ENCODE data around the gene PGA3. TPM values are rescaled to one million over a fixed set of nuclear protein-coding genes. Genes with fewer than 3 reads are reported as not detected.
"Not testable (repeated sequence)": the region's sequence is repeated elsewhere in the genome, so short reads cannot be mapped to it uniquely, and the experiment has no call there.

The PGA3 gene
- total RNA-seq: 1 to 10 TPM in 1 of 2 donors, under 1 TPM in 1; 0.97 to 3.6 TPM
- long read RNA-seq, partial matches to known transcripts: 1 of 1 reads
- long read RNA-seq, other reads (novel, unspliced or antisense): 0 of 1 reads

DNA sequence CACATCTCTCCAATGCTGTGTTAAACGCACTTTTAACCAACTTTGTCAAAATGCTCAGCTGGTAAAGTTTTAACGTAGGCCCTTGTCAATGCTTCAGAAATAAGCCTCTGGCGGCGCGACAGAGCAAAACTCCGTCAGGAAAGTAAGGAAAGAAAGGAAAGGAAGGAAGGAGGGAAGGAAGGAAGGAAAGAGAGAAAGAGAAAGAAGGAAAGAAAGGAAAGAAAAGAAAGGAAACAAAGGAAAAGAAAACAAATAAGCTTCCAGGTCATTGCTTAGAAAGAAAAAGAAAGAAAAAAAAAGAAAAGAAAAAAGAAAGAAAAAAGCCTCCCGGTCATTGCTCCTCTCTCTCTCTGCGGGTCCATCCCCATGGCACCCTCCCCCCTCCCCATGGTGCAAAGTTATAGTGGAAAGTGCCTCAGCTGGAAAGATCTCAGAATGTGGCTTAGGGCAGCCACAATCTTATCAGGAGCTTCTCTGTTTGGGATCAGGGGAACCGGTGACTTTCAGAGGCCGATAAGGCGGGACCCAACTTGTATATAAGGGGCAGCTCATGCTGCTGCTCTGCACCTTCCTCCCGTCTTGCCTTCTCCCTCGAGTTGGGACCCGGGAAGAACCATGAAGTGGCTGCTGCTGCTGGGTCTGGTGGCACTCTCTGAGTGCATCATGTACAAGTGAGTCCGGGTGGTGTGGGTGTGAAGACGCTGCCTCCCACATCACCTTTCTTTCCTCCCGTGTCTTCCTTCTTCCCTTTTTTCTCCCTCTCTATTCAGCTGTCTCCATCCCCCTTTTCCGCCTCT, at the start of gene PGA3:
Gene PGA3, plus strand, starts transcription at position 566 of the 797 bp plus-strand sequence. Its CDS starts 50 bp downstream, at position 616.
- ATAC-seq; intact Hi-C loops (cut with DNase I); DNase-seq: not testable (repeated sequence)

DNA sequence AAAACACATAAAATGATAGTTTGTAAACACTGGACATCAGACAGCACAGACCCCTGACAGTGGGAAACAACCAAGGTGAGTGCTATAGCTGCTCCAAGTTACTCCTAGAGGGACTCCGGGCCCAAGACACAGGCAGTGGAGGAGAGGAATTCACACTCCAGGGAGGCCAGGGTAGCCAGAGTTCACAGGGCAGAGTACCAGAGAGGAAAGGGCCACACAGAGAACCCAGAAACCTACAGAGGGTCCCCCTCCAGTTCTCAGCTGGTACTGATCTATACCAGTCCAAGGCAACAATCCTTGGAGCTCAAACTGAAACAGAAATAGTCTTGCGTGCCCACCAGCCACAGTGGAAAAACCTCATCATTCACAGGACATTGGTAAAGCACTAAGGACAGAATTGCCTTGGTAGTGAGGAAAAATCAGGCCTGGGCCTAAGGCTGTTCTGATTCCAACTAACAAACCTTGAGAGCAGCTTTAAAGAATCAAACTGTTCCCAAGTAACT, 49.7 kb upstream of the PGA3 start:
- DNase-seq (no peak), ATAC-seq (peak; percentile 23 to 42)
- intact Hi-C loops (cut with DNase I): loop anchor here in 1 of 2 donors (10.0 kb wide), 1 partner anchor 249 kb away; the partner anchor contains the start of gene PRPF19

DNA sequence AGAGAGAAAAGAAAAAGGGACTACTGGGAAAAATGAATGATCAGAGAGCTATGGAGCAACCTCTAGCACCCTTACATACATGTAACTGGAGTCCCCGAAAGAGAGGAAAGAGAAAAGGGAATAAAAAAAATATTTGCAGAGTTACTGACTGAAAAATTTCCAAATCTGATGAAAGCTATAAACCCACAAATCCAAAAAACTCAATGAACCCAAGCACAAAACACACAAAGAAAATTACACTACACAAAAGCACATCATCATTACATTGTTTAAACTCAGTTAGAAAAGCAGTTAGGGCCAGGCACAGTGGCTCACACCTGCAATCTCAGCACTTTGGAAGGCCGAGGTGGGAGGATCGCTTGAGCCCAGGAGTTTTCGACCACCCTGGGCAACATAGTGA, 48.8 kb upstream of the PGA3 start:
- intact Hi-C loops (cut with DNase I): loop anchor here in 1 of 2 donors (10.0 kb wide), 1 partner anchor 250 kb away; the partner anchor contains the start of gene PRPF19
- no peak for DNase-seq
- no peak for ATAC-seq

DNA sequence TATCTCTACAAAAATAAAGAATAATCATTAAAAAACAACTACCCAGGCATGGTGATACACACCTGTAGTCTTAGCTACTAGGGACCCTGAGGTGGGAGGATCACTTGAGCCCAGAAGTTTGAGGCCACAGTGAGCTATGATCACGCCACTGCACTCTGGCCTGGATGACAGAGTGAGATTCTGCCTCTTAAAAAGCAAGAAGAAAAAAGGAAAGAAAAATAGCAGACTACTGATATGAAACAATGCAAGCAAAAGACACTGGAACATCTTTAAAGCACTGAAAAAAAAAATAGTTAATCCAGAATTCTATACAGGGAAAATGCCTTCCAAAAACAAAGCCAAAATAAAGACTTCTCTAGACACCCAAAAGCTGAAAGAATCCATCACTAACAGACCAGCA, 48.0 kb upstream of the PGA3 start:
- intact Hi-C loops (cut with DNase I): loop anchor here in 1 of 2 donors (10.0 kb wide), 1 partner anchor 251 kb away; the partner anchor contains the start of gene PRPF19
- ATAC-seq: no peak
- DNase-seq: no peak

DNA sequence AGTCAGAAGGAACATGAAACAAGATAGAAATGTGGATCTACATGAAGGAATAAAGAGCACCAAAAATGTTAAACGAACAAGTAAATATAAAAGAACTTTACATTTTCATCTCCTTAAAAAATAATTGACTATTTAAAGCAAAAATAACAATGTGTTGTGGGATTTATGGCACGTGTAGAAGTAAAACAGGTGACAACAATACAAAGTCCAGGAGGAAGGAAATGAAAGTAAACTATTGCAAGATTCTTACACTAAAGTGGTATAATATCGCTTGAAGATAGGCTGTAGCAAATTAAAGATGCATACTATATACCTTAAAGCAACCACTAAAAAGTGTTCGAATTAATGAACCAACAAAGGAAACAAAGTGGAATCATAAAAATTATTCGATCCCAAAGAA, 47.6 kb upstream of the PGA3 start:
- intact Hi-C loops (cut with DNase I): loop anchor here in 1 of 2 donors (10.0 kb wide), 1 partner anchor 251 kb away; the partner anchor contains the start of gene PRPF19
- no peak for DNase-seq

DNA sequence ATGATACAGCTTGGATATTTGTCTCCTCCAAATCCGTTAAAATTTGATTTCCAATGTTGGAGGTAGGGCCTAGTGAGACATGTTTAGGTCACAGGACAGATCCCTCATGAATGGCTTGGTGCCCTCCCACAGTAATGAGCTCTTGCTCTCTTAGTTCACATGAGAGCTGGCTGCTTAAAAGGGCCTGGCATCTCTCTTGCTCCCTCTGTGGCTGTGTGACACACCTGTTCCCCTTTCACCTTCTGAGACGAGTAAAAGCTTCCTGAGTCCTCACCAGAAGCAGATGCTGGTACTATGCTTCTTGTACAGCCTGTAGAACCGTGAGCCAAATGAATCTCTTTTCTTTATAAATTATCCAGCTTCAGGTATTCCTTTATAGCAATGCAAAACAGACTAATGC, 45.6 kb upstream of the PGA3 start:
- no peak for ATAC-seq
- intact Hi-C loops (cut with DNase I): loop anchor here in 1 of 2 donors (10.0 kb wide), 1 partner anchor 253 kb away; the partner anchor contains the start of gene PRPF19
- no peak for DNase-seq

More for the DNA sequence above, 47.6 kb upstream of the PGA3 start:
- ATAC-seq: no peak

DNA sequence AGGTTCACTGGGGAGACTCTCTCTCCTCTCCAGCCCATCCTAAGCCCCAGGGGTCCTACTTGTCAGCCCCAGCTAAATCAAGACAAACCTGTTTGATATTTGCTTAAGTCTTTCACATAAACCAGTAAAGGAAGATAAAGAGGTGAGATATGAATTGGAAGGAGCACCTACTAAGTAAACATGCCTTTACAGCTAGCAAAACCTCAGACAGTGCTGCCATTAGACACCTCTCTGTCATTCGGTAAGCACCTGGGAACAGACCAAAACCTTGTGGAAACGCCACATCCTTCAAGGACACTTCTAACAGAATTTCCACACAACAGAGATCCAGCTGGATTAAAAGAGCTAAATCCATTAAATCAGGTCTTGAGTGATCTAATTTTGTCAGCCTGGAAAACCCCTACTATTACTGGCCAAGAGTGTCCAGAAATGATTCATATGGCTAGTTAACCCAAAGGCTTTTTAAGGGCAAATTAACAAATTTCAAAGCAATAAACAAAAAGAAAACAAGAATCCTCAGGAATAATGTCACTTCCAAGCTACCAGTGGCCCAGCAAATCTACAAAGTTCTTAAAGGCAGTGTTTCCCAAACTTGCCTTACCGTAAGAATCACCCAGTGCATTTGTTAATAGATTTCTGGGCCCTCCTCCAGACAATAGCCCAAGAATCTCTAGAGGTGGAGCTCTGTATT, 44.5 kb upstream of the PGA3 start:
- intact Hi-C loops (cut with DNase I): loop anchor here in 1 of 2 donors (10.0 kb wide), 1 partner anchor 254 kb away; the partner anchor contains the start of gene PRPF19
- DNase-seq (no peak), ATAC-seq (no peak)

DNA sequence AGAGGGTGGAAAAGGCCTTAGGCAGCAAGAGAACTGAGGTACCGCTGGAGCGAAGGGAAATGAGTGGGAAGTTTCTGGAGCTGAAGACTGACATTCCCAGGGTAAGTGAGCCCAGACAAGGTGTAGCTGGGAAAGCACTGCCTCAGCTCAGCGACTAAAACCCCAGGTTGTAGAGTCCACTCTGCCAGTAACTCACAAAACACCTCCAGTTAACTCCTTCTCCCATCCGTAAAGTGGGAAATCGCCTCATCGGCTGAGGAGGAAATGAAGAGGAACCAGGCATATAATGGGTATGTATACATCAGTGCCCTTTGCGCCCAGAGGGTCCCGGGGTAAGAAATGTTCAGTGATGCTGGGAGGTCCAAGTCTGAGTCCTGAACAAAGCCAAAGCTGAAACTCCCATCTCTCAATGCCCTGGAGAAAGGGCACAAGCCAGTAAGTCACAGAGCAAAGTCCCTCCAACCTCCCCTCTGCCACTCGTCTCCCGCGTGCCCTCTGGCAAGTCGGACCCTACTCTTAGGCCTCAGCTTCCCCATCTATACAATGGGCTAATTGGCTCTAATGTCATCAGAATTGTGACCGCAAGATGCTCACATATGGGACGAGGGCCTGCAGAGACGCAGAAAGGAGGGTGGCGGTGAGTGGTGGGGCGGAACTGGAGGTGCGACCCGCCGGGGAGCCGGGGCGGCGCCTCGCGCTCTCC, 42.7 kb upstream of the PGA3 start:
- no peak for DNase-seq
- intact Hi-C loops (cut with DNase I): no loop called here
- no peak for ATAC-seq

DNA sequence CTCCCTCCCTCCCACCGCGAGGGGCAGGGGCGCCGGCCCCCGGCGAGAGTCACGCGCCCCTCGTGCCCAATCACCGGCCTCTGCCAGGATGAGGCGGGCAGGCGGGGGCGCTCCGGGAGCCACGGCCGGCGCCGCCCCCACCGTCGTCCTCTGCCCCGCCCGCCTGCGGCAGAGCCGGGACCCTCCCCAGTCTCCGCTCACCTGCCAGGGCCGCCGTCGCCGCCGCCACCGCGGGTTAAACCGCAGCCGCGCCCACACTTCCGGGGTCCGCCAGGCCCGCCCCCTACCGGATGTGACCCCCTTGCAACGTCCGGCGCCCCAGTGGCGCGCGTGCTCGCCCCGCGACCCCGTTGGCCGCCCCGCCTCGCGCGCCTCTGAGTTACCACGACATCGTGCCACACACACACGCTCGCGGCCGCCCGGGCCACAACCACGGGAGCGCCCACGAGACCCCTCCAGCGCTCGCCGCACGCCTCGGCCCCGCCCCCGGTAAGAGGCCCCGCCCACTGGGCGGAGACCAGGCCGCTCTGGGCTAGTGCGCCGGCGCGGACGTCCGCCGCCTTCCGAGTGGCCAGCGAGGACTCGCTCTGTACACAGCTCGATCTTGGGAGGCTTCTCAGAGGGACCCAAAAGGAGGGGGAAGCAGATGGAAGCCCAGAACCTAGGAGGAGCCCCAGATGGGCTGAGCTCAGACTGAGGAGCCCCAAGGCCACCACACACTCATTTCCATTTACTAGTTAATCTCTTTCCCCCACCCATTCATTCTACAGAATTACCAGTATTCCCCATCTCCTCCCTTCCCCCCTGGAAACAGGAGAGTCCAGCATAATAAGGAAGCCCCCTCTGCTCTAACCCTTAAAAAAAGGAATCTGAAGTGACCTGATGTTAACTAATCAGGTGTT, 41.9 kb upstream of the PGA3 start, which contains the start of gene VPS37C:
Gene VPS37C, minus strand, starts transcription at position 237 of the 902 bp plus-strand sequence. CDS start 22,597 bp downstream, outside the sequence.
- ATAC-seq: peak; percentile 96 to 97
- DNase-seq: peak; percentile 89
- intact Hi-C loops (cut with DNase I): no loop called here

DNA sequence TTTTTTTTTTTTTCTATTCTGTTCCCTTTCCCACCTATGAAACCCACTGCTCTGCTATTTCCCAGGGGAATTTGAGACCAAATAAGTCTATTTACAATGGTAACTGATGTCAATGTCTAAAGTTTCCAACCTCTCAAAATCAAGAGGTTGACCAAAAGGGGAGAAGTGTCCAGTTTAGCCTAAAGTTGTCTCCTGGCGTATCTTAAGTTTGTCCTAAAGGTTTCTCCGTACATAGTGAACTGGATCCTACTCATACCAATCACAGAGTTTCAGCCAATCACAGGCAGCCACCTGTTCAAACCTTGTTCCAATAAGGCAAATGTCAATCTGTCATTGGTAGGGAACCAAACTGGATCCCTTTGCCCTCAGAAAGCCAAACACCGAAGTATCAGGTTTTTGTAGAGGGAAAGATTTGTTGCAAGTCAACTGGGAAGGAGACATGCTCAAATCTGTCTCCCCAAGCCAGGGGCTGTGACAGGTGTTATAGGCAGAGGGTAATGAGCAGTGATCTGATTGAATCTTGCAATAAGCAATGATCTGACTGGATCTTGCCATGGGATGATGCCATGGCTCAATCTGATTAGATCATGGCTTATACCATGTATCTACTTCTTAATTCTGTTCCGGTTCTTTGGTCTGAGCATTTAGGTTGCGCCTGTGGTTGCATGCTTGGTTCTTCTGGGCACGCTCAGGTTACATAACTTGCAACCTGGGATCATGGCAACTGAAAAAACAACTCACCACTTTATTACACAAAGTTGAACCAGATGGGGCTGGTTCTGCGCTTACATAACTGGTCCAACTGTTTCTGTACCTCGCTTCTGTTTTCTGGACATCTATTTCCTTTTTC, 41.0 kb upstream of the PGA3 start:
- ATAC-seq: no peak
- intact Hi-C loops (cut with DNase I): no loop called here
- DNase-seq: no peak

DNA sequence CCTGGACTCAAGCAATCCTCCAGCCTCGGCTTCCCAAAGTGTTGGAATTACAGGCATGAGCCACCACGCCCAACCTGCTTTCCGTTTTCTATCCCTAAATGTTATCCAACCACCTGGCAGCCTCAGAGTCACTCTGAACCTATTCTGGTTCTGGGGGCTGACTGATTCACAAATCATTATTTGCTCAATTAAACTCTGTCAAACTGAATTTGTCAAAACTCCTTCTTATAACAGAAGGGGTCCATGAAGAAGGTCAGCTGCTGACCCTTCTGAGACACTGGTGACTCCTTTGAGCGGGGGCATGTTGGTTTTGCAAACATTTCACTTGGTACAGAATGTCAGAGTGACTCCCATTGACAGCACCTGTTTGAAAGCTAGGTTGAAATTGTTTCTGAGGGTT, 40.3 kb upstream of the PGA3 start:
- ATAC-seq (no peak), DNase-seq (no peak)
- intact Hi-C loops (cut with DNase I): no loop called here

DNA sequence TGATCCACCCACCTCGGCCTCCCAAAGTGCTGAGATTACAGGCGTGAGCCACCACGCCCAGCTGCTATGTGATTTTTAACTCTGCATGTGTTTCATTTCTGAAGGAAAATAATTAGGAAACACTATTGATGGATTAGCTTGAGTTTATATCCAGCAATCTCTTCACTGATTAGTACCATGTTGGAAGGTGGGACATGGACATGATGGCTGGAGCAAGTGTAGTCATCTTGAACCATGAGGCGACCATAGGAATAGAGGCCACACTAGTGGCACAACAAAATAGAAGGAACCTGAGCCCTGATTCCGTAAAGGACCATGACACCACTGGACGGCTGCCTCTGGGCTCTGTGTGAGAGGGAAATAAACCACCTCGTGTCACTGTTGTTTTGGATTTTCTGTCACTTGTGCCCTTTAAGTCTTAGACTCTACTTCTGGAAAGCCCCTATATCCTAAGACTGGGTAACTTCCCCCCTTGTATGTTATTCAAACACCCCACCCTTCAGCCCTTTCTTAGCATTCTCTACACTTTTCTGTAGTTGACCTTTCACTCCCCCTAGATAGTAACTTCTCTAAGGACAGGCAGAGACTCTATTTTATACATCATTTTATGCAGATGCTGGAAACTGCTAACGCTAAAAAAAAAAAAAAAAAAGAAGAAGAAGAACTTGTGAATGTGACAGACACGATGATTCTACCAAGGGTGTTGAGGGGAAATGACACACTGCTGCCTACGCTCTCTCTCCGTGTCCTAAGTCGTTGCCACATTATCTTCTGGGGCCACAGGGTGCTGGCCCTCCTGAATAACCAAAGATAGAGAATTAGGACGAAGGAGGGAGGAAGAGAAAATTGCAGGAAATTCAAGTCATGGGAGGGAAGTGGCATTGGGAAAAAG, 39.4 kb upstream of the PGA3 start:
- ATAC-seq (no peak), DNase-seq (no peak)
- intact Hi-C loops (cut with DNase I): no loop called here

DNA sequence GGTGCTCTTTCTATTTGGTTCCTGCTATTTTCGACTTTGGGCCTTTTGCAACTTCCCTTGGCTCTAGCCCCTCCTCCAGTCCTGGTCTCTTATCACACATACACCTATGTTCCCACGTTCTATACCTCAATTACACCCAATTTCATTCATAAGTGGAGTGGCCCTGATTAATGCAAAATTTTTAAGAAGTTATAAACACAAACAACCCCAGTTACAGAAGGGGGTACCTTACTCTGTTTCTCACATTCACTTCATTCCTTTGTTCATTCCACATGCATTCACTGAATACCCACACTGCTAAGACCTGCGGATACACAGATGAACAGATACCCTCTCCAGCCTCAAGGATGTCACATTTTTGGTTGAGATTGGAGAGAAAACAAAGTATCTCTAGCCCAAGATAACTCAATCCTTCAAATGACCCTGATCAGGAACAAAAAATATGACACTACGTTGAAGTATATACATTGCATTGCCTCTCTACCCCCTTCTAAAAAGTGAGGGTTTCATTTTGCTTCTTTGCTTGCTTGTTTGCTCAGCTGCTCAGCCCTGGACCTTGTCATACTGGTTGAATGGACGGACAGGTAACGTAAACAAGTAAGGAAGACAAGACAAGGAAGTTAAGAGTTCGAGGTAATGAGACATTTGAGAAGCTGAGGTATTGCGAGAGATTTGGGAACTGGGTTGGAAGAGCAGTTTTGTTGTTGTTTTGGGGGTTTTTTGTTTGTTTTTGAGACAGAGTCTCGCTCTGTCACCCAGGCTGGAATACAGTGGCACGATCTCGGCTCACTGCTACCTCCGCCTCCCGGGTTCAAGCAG, 38.5 kb upstream of the PGA3 start:
- intact Hi-C loops (cut with DNase I): no loop called here
- ATAC-seq: no peak

DNA sequence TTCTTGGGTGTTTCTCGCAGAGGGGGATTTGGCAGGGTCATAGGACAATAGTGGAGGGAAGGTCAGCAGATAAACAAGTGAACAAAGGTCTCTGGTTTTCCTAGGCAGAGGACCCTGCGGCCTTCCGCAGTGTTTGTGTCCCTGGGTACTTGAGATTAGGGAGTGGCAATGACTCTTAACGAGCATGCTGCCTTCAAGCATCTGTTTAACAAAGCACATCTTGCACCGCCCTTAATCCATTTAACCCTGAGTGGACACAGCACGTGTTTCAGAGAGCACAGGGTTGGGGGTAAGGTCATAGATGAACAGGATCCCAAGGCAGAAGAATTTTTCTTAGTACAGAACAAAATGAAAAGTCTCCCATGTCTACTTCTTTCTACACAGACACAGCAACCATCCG, 37.5 kb upstream of the PGA3 start:
- intact Hi-C loops (cut with DNase I); DNase-seq; ATAC-seq: not testable (repeated sequence)

More for the DNA sequence above, 38.5 kb upstream of the PGA3 start:
- DNase-seq: no peak

DNA sequence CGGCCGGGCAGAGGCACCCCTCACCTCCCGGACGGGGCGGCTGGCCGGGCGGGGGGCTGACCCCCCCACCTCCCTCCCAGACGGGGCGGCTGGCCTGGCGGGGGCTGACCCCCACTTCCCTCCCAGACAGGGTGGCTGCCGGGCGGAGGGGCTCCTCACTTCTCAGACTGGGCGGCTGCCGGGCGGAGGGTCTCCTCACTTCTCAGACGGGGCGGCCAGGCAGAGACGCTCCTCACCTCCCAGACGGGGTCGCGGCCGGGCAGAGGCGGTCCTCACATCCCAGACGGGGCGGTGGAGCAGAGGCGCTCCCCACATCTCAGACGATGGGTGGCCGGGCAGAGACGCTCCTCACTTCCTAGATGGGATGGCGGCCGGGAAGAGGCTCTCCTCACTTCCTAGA, 37.0 kb upstream of the PGA3 start:
- intact Hi-C loops (cut with DNase I); DNase-seq; ATAC-seq: not testable (repeated sequence)
